Measurements from ENCODE around the gene UGT1A6. TPM values are rescaled to one million over a fixed set of nuclear protein-coding genes. Genes with fewer than 3 reads are reported as not detected.
A peak's percentile ranks its signal among the peaks of the same experiment; 100 is the strongest.

The UGT1A6 gene
- total and polyA plus RNA-seq, 10 donors: not detected

GRCh38 chr2:233814056-233814835 lies 121.6 kb downstream of the UGT1A6 start:
- peaks cover 0 to 4% (median 0%) of the 10 kb centered on the region in 8 donors for H3K9me3 ChIP-seq
- no peak overlapping the region for H3K4me3 ChIP-seq
- peaks cover 0 to 28% (median 0%) of the 10 kb centered on the region in 7 donors for H3K27me3 ChIP-seq (replicated peaks in 1 of 7)
- peak; percentile 73 for DNase-seq
- 61 to 86% (median 74%) methylated on average over 2 of the region's 2 CpGs for WGBS, 5 donors
- no peaks in the 10 kb centered on the region for H3K36me3 ChIP-seq
- no peaks in the 10 kb centered on the region for H3K4me1 ChIP-seq
- intact Hi-C loops (cut with DNase I; ENCODE audit: low total_unique reads): no loop called here
- TF ChIP-seq POLR2A (IDR thresholded peaks at IDR 0.05) (no peak), POLR2AphosphoS5 (IDR thresholded peaks at IDR 0.05) (no peak), CTCF (IDR thresholded peaks at IDR 0.05 in 8 of 11, conservative IDR thresholded peaks at IDR 0.05 in 3 of 11) (no peak)
- no peak overlapping the region for H3K27ac ChIP-seq

GRCh38 chr2:233815861-233816260 lies 123.2 kb downstream of the UGT1A6 start:
- H3K36me3 ChIP-seq: no peaks in the 10 kb centered on the region
- WGBS, 5 donors: 71 to 94% (median 79%) methylated on average over 6 of the region's 6 CpGs

GRCh38 chr2:233816334-233816733 lies 123.6 kb downstream of the UGT1A6 start:
- Histone ChIP-seq H3K27ac (no peak overlapping the region), H3K36me3 (no peaks in the 10 kb centered on the region), H3K9me3 (peaks cover 0 to 4% (median 0%) of the 10 kb centered on the region in 8 donors), H3K27me3 (replicated peaks in 1 of 7) (peaks cover 0 to 20% (median 0%) of the 10 kb centered on the region in 7 donors), H3K4me1 (no peaks in the 10 kb centered on the region), H3K4me3 (no peak overlapping the region)
- WGBS, 5 donors: 54 to 75% (median 68%) methylated on average over 2 of the region's 2 CpGs
- peak; percentile 22 for DNase-seq
- no peak for TF ChIP-seq POLR2A (IDR thresholded peaks at IDR 0.05)
- TF ChIP-seq POLR2AphosphoS5 (IDR thresholded peaks at IDR 0.05): no peak
- no peak for TF ChIP-seq CTCF (IDR thresholded peaks at IDR 0.05 in 8 of 11, conservative IDR thresholded peaks at IDR 0.05 in 3 of 11)
- intact Hi-C loops (cut with DNase I; ENCODE audit: low total_unique reads): no loop called here

More at GRCh38 chr2:233815861-233816260, 123.2 kb downstream of the UGT1A6 start:
- no peaks in the 10 kb centered on the region for H3K4me1 ChIP-seq
- H3K4me3 ChIP-seq: no peak overlapping the region
- H3K27me3 ChIP-seq (replicated peaks in 1 of 7): peaks cover 0 to 24% (median 0%) of the 10 kb centered on the region in 7 donors
- no peak for TF ChIP-seq POLR2AphosphoS5 (IDR thresholded peaks at IDR 0.05)
- TF ChIP-seq CTCF (IDR thresholded peaks at IDR 0.05 in 8 of 11, conservative IDR thresholded peaks at IDR 0.05 in 3 of 11): no peak
- TF ChIP-seq POLR2A (IDR thresholded peaks at IDR 0.05): no peak
- intact Hi-C loops (cut with DNase I; ENCODE audit: low total_unique reads): no loop called here
- peaks cover 0 to 4% (median 0%) of the 10 kb centered on the region in 8 donors for H3K9me3 ChIP-seq
- no peak overlapping the region for H3K27ac ChIP-seq
- DNase-seq: no peak

- Histone ChIP-seq H3K9me3 (peaks cover 0 to 4% (median 0%) of the 10 kb centered on the region in 8 donors), H3K36me3 (no peaks in the 10 kb centered on the region), H3K27ac (no peak overlapping the region), H3K4me3 (no peak overlapping the region), H3K27me3 (replicated peaks in 1 of 7) (peaks cover 0 to 15% (median 0%) of the 10 kb centered on the region in 7 donors), H3K4me1 (no peaks in the 10 kb centered on the region)
- TF ChIP-seq POLR2AphosphoS5 (IDR thresholded peaks at IDR 0.05): no peak
- TF ChIP-seq POLR2A (IDR thresholded peaks at IDR 0.05): no peak
- no peak for TF ChIP-seq CTCF (IDR thresholded peaks at IDR 0.05 in 8 of 11, conservative IDR thresholded peaks at IDR 0.05 in 3 of 11)
- intact Hi-C loops (cut with DNase I; ENCODE audit: low total_unique reads): no loop called here
- peak; percentile 46 for DNase-seq
- WGBS, 5 donors: 75 to 81% (median 78%) methylated on average over 4 of the region's 4 CpGs
These were observed 124.1 kb downstream of the UGT1A6 start for GRCh38 chr2:233816771-233817170.

Measured in spleen (tissue), 11 donors.